COLO829 (cell line): ENCODE data around the gene TBX18.

ENCODE experiments used
- DNase-seq: peaks from one replicate; pipeline ENCODE4 v3.0.0; 2012; ENCODE audit warnings: low spot score

Gene TBX18

DNA sequence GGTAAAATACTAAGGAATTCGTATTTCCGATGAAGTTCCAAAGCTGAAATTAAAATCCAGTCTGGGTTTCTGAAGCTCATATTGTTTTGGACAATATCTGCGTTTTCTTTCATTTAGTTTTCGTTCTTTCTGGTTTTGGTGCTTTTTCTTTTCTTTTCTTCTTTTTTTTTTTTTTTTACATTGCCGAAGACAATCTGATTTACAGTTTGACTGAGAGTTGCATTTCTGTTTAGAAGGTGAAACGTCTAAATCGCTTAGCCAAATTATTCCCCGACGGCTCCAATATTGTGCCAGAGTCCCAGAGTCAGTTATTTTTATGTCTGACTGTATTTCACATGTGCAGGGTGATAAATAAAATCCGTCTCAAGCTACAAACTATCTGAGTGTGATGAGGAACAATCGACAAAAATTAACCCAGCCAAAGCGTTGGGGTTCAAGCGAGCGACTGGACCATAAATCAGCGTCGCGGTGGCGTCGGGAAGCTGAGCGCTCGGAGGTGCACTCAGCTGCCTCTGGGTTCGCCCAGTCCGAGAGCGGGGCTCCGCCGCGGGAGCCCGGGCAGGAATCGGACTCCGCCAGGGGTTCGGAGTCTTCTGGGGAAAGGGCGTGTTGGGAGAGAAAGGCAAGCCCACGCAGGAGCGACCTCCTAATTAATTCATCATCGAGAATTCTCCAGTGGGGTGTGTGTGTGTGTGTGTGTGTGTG is 8.2 kb upstream of the TBX18 start:
- no peak for DNase-seq

DNA sequence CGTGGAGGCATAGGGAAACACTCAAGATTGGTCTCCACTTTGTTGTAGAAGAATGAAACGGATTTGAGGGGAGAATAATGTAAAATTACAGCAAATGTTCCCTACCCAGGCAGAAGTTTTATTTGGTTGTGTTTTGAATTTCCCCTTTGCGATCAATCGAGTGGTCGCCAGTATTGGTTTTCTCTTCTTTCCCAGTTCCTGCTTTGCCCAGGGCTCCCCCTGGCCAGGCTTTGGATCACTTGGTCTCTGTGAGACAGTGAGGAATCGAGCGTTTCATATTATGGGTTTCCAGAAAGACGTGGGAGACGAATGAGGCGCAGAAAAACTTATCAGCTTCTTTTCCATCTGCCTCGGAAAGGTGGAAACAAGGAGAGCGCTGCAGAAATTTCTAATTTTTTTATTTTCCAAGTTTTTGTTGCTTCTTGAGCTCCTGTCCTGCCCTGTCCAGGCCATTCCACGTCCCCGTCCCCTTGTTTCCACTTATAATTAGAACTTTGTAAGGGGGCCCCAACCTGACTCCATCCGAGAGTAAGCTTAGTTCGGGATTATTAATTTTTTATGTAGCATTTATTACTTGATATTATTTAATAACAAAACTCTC is 7.5 kb upstream of the TBX18 start:
- DNase-seq: no peak

GRCh38 chr6:84771125-84771755 is 6.8 kb upstream of the TBX18 start:
- no peak for DNase-seq

- no peak for DNase-seq
These were observed 6.1 kb upstream of the TBX18 start for GRCh38 chr6:84770521-84770920.

GRCh38 chr6:84769306-84769705 is 4.9 kb upstream of the TBX18 start:
- no peak for DNase-seq

- no peak for DNase-seq
These were observed 4.2 kb upstream of the TBX18 start for GRCh38 chr6:84768442-84769174.

- no peak for DNase-seq
These were observed 3.3 kb upstream of the TBX18 start for GRCh38 chr6:84767526-84768201.

DNA sequence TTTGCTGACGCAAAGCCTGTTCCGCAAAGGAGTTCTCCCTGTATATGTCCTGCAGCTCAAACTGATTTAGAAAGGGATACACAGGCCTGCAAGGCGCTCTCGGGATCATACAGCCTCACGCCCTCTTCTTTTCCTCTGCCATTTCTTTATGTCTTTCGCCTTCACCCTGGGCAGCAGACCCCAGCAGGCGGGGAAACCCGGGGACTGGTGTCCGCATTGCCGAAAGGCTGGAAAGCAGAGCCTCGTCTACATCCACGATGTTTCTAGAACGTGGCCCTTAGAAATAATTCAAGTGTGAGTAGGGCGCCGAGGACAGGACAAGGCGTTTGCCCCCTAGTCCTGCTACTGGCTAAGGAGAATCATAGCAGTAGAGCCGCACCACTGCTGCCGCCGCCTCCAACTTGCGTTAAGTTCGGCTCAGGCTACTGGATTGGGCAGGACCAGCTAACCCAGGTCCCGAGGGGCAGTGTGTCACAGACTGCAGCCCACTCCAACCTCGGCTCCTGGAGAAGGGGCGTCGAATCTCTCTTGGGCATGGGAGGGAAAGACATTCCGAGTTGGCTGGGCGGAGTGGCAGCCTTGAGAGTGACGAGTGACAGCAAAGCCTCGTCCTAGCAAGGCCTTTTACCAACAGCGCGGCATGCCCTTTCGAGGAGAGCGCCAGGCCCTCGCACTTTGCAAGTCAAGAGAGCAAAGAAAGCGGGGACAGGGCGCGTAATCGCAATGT is 2.6 kb upstream of the TBX18 start:
- DNase-seq: no peak

- DNase-seq: no peak
These were observed 1.9 kb upstream of the TBX18 start for GRCh38 chr6:84766118-84766798.

DNA sequence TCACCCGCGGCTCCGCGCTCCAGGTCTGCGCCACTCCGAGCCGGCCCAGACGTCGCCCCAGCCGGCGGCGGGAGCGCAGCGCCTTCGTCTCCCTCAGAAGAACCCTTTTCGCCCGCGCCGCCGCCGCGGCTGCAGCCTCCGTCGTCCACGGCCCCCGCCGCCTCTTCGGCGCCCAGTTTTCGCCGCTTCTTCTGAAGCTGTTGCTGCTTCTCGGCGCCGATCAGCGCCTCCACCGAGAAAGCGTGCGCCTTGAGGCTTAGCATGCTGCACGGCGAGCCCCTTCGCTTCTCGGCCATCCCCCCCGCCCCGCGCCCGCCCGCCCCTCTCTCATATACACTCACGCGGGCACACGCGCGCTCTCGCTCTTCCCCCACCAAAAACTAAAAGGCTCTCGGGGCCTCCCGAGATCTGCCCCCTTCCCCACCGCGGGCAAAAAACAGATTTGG is 489 bp downstream of the TBX18 start:
- DNase-seq: no peak

- DNase-seq: peak; percentile 61
These were observed 1.2 kb downstream of the TBX18 start for GRCh38 chr6:84763003-84763885.

DNA sequence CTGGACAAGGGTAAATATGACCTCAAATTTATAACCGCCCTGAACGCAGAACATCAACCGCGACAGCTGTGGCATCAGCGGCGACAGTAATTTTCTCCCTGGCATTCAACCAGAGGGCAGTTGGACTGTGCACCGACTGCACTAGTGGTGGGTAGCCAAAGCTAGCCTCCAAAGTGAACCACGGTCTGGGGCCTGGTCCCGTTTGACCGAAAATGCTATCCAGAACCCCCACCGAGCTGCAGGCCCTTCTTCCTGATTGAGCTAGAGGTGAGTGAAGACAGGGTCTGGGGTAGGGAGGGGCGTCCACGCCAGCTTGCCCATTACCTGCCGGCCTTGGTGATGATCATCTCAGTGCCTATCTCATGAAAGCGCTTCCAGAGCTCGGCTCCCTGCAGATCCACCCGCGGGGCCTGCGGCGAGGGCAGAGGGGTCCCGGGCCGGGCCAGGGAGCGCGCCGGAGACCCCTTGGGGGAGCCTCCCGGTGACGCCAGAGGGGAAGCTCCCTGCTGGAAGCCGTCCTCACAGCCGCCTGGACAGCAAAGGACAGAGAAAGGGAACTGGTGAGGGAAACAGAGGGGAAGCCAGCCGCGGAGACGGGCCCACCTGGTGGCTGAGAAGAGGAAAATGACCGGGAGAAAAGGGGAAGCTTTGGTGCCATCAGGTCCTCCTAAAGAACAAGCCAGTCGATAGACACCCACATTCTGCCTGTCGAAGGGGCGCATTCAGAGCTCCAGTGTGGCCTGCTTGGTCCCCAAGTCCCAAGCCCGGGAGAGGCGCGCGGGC is 2.0 kb downstream of the TBX18 start:
- peak; percentile 19 for DNase-seq

DNA sequence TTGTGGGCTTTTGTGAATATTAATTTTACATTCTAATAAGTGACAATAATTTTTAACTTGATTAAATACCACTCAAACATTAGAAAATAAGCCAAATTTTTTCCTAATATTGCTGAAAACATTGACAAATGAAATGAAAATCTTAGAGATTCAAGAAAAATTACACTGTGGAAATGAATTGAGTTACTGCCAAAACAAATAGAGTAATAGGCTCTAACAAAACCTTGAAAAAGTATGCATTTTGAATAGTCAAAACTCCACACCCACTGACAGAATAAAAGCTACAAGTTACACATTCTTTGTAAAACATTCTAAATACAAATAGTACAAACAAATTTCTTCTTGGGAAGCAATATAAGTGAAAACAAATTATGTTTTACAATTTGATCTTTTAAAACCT is 5.9 kb downstream of the TBX18 start:
- no peak for DNase-seq

DNA sequence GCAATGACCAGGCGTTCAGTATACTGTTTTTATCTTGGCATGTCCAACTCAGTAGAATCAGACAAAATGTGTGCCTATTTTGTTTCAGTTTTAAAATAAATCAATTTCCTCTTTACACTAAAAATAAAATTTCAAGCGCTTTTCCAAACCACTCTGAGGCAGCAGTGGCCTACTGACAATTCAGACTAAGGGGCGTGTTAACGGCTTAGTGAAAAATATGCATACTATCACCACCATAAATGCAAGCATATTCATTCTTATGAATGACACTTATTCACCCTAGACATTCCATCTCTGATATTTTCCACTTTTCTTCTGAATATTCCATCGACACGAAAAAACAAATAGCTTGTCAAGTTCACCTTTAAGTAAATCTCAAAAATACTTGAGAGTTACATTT is 7.5 kb downstream of the TBX18 start:
- no peak for DNase-seq

- no peak for DNase-seq
These were observed 7.9 kb downstream of the TBX18 start for GRCh38 chr6:84756466-84756865.

DNA sequence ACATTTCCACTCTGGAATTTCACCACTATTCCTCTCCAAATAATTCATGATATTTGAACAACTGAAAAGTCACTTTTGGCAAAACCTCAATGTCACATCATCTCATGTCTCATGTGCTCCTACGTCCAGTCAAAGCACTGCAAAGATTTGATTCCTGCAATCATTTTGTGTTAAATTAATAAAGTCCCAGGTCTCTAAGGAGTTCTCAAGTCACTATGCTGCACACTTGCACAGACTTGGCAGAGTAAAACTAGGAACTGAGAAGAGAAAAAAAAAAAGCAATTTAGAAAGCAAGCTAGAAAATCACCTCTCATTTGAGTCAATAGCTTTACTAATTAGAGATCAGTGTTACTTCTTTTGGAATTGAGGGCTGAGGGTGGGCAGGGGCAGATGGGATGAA is 11.2 kb downstream of the TBX18 start:
- DNase-seq: no peak

GRCh38 chr6:84752118-84752850 is 12.1 kb downstream of the TBX18 start:
- no peak for DNase-seq

GRCh38 chr6:84749181-84749580 is 15.2 kb downstream of the TBX18 start:
- DNase-seq: no peak
